Activated naive CD4-positive, alpha-beta T cell treated with anti-CD3 and anti-CD28 coated beads, Interleukin-2, amount 50 U/mL, for 16 hours (primary cell): Measurements from ENCODE around the gene HERC4.
"Not testable (repeated sequence)": the region's sequence is repeated elsewhere in the genome, so short reads cannot be mapped to it uniquely, and the experiment has no call there.

Source experiments
- DNase-seq: peaks from one replicate; pipeline ENCODE4 v3.0.0-alpha.2; 2020

Gene HERC4

DNA sequence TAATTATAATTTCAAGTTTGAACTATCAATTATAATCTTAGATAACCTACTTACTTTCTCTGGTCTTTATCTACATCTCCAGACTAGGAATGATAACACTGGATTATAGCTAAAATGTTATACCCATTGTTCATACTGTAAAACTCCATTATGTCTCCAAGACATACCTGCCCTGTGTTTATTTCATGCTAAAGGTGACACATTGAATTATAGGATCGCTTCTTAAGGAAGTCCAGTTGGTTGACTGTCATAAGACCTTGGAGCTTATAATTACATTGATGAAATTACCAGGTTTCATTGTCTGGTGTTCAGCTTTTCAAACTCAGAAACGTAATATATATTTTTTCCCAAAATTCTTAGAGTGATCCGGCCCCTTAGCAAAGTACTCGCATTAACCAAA, 15.5 kb upstream of the HERC4 start:
- no peak for DNase-seq

DNA sequence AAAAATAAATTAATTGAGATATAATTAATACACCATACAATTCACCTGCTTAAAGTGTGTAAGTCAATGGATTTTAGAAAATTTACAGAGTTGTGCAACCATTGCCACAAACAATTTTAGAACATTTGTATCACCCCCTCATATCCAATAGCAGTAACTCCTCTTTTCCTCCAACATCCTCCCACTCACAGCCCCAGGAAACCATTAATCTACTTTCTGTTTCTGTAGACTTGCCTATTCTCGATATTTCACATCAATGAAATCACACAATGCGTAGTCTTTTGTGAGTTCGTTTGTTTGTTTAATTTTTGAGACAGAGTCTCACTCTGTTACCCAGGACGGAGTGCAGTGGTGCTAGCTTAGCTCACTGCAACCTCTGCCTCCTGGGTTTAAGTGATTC, 13.7 kb upstream of the HERC4 start:
- no peak for DNase-seq

DNA sequence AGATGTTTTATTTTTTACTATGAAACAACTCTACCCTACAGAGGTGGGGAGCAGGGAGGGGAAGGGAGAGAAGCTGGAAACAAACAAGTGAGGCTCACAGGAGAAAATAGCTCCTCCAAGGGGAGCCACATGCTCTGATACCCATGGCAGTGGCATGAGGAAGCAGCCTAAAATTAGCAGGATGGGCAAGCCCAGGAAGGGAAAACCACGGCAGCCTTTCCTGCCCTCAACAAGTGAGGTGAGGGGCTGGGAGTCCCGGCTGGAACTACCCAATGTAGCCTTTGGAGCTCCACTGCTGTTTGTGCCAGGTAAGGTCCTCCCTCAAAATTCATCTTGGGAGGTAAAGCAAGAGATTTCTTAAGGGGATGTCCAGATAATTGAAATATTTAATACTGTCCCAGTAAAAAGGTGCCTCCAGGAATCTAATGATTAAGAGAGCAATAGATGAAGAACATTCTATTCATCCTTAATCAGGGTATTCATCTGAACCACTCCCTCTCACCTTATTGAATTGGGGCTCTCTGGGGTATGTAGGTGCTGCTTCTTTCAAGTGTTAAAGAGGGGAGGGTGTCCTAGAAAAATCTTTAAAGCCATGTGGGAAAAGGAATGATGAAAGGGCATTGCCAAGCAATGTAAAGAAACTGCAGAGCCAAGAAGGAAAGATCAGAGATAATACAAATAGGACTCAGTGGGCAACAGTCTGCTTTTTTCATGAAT, 12.8 kb upstream of the HERC4 start:
- DNase-seq: no peak

DNA sequence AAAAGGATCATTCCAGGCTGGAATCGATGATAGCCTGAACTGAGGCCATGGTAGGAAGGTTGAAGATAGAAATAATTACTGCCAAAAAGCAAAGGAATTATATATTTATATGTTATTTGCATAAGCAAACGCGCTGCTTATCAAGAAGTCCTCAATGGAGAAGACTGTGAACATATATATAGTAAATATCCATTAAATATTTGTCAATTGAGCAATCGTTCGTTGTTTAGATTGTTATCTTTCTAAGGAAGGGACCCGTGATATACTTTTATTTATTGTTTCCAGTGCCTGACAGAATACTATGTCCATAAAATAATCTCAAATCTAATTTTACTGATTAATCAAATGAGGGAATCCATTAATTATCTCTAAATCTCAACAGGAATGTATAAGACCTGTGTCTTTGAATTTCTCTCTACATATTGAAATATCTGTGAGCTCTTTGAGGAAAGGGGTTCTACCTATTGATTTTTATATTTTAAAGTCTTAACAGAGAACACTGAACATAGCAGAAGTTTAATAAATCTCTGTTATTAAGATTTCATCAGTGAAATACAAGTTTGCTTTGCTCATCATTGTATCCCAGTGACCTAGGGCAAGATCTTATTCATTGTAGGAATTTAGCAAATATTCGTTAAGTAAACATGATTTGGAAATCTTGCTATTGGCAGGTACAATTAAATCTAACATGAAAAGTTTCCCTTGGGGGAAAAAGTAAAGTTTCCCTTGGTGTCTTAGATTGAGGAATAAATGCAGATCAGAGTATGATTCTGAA, 12.0 kb upstream of the HERC4 start:
- no peak for DNase-seq

DNA sequence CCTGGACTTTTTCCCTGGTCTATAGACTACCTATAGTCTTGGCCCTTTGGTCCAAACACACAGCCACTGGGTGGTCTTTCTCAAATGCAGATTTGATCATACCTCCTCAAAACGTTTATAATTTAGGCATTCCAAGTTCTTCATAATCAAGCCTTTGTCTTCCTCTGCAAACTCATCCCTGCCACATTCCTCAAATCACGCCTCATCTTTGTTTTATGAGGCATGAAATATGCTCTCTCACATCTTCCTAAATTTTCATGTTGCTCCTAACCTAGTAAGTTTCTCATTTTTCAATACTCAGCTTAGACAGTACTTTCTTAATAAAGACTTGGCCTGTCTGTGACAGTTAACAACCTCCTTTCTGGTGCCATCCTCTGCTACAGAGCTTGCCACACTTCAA, 10.9 kb upstream of the HERC4 start:
- no peak for DNase-seq

DNA sequence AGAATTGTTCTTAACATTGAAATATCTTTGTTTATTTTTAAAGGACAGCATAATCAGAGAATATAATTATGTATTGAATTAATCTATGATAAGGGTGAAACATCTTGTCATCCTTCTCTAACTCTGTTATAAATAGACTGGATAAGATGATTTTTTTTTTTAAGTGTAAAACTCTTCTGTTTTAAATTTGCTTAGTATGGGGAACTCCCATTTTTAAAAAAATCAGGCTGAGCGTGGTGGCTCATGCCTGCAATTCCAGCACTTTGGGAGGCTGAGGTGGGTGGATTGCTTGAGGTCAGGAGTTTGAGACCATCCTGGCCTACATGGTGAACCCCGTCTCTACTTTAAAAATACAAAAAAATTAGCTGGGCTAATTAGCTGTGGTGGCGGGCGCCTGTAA, 9.4 kb upstream of the HERC4 start:
- no peak for DNase-seq

DNA sequence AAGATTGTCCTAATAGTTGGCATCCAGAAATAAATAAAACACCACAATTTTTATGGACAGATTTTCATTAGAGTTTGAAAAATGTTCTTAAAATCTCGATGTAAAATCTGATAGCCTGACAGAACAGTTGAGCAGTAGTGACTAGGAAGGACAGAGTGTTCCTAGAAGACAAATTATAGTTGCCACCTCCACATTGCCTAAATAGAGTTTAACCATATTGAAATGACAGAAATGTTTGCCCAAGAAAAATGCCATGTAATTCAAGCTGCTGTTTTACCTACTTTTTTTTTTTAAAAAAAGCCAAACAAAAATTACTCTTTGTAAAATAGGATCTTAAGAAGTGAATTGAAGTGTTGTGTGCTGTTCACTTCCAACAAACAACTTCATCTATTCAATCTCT, 8.9 kb upstream of the HERC4 start:
- DNase-seq: no peak

DNA sequence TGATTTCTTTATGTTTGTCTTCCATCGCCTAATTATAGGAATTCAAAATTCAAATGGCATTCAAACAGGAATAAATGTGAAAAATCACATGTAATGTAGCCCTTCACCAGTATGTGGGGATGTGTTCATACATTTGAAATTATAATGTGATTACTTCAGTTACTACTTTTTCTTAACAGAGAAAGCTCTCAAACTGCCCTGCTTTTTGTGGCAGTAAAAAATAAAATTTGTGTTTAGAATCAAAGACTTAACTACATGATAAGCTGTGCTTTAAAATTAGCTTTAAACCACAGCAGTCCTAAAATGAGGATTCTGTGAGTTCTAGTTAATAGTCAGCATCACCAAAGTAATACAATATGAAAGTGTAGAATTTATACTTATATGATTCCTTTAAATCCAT, 7.8 kb upstream of the HERC4 start:
- no peak for DNase-seq

DNA sequence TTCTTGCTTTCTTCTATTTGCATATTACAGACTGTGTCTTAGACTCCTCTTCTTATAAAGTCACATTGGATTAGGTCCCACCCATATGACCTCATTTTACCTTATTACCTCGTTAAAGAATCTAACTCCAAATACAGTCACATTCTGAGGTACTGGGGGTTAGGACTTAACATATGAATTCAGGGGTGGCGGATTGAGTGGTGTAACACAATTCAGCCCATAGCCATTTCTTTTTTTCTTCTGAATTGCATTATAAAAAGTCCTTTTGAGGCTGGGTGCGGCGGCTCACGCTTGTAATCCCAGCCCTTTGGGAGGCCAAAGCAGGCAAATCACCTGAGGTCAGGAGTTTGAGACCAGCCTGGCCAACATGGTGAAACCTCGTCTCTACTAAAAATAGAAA, 6.8 kb upstream of the HERC4 start:
- no peak for DNase-seq

DNA sequence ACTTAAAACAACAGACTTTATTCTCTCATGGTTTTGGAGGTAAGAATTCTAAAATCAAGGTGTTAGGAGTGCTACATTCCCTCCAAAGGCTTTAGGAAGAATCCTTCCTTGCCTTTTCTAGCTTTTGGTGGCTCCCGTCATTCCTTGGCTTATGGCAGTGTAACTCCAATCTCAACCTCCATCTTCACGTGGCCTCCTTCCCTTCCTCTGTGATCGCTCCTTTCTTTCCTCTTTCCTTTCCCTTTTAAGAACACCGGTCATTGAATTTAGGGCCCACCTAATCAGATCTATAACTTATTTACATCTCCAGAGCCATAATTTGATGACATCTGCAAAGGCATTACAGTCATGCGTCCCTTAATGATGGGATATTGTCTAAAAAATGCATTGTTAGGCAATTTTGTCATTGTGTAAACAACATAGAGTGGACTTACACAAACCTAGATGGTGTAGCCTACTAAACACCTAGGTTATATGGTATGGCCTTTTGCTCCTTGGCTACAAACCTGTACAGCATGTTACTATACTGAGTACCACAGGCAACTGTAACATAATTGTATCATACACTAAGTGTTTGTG, 5.9 kb upstream of the HERC4 start:
- no peak for DNase-seq

DNA sequence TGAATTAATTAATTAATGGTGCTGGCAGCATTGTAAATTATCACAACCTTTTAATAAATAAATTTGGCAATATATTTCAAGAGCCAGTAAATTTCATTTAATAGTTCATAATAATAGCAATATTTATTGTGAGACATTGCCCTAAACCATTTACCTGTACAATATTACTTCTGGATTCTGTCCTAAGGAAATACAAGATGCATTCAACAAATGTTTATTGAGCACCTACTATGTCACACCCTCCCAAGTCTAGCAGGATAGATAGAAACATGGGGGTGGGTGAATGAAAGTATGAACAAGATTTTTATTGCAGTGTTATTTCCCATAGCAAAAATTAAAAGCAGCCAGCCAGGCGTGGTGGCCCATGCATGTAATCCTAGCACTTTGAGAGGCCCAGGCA, 4.4 kb upstream of the HERC4 start:
- DNase-seq: no peak

DNA sequence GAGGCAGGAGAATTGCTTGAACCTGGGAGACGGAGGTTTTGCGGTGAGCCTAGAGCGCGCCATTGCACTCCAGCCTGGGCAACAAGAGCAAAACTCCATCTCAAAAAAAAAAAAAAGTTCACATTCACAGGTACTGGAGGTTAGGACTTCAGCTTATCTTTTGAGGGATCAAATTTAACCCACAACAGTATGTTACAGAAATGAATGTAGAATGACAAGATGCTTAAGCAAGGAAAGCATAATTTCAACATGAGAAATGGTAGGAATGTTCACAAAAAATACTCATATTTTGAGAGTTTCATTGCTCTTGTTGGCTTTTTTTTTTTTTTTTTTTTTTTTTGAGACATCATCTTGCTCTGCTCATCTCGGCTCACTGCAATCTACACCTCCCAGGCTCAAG, 1.9 kb upstream of the HERC4 start:
- DNase-seq: no peak

DNA sequence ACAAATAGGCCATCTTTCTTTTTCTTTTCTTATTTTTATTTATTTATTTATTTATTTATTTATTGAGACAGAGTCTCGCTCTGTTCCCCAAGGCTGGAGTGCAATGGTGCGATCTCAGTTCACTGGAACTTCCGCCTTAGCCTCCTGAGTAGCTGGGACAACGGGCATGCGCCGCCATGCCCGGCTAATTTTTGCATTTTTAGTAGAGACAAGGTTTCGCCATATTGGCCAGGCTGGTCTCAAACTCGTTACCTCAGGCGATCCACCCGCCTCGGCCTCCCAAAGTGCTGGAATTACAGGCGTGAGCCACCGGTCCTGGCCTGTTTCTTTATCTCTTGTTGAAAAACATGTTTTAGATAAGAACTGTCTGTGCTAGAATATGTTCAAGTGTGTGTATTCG, 998 bp upstream of the HERC4 start:
- DNase-seq: not testable (repeated sequence)

DNA sequence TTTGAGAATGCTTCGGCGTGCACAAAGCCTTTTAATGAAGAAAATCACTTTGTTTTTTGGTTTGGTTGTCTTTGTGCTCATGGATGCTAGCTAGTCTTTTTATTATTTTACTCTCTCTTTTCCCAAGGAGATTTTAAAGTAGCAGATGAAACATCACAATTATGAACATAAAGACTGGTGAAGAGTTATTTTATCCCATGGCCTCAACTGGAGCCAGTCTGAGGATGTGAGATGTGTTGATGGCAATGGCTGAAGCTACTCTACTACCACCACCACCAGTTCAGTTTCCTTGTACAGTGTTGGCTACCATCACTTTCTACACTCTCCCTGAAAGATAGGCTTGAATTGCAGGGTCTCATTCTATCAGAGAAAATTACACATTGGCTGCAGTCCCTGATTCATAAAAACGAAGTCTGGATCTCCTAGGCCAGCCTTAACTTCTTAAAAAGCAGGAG, 494 bp upstream of the HERC4 start:
- no peak for DNase-seq

DNA sequence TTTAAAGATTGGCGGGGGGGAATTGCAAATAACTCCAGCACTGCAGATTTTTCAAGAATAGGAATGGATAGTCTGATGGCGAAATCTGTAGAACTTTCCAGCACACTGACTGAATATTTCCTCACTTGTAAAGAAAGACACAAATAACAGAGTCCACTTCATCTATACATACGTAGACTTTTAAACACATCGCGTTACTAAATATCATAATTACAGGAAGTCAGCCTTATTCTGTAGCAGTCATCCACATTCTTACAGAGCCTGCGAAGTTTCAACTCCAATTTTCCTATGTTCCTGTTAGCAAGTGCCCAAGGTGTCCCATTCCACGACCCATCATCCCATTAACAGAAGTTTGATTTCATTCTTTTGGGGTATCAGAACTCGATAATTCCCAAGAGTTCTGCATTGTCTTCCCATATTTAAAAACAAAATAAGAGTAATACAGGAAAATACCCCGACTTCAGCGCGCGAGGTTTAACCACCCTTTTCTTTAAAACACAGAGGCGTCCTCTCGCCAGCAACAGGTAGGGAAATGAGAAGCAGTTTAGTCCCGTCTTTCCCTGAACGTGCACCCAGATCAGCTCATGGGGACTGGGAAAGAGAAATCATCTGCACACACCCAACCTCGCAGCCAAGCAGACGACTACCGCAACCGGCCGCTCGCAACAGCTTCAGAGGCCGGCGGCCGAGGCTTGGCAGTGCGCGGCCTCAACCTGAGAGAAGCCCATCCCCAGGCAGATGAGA, 880 bp downstream of the HERC4 start:
- DNase-seq: no peak

DNA sequence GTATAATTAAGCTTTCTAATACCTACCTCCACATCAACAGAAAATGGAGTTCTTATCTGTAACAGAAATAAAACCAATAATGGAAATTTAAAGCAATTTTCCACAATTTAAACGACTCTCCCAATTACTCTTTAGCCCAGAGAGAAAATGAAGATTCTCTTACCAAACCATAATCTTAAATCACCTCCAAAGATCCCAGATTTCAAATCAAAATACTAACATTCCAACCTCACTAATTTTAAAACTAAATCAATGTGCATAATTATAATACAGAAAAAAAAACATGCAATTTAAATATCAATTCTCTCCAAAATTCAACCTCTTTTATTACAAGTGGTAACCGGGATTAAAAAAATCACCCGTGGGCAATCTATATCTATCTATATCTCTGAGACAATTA, 1.5 kb downstream of the HERC4 start:
- no peak for DNase-seq

DNA sequence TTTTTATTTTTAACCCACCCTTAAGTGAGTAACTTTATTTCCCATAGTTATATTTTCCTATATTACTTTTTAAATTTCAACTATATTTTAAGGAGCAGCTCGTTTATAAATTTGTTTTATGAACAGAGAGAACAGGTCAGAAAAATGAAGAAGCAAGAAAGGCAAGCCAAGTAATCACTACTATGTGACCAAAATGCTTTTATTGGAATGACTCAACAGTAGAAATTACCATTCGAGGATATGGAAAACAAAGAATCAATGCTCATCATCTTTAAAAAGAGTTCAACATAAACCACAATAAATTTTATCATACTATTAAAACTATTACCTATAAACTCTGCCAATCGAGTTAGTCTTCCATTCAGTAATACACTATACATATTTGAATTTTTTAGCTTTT, 7.6 kb downstream of the HERC4 start:
- DNase-seq: no peak

DNA sequence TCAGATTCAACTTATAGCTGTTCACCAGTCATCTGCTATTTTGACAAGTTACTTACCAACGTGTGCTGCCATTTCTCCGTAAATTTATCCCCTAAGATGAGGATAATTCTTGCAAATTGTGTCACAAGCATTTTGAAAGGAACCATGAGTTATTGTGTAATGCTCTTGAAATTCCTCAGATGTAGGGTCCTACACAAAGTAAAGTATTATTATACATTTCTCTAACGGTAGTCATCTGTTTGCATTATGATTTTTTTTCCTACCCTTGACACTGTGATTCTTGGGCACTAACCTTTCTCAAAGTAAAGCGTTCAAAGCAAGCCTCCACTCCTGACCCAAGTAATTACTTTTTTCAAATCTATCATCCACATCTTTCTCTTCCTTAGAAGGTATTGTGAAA, 8.1 kb downstream of the HERC4 start:
- DNase-seq: no peak

DNA sequence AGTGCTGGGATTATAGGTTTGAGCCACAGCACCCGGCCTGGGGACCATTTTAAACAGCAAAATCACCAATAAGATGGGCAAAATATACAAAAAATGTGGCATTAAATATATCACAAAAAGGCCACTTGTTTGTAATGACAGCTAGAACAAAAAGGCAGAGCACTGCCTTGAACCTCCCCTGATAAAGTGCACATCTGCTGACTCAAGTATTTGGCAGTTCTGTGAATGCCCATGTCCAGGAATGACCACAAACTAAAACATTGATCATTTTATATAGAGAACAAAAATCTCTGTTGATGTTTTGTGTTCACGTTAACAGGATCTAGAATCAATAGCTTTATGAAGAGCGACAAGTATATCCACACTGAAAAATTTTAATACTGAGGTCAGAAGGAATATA, 21.5 kb downstream of the HERC4 start:
- DNase-seq: no peak

DNA sequence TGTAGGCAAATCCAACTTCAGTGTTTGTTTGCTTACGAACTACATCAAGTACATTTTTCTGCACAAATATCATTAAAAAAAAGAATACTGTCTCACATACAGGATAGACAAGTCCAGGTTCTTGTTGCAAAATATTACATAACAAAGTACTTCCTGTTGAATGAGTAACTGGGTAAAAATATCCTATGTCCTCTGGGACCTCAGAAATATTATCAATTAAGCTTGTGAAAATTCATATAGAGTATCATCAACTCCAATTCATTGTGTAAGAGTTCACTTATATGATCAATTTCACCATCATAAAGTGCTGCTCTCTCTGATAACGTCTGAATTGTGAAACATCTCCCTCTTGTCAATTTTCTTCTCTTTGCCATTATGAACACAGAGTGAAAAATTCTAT, 22.6 kb downstream of the HERC4 start:
- DNase-seq: no peak

DNA sequence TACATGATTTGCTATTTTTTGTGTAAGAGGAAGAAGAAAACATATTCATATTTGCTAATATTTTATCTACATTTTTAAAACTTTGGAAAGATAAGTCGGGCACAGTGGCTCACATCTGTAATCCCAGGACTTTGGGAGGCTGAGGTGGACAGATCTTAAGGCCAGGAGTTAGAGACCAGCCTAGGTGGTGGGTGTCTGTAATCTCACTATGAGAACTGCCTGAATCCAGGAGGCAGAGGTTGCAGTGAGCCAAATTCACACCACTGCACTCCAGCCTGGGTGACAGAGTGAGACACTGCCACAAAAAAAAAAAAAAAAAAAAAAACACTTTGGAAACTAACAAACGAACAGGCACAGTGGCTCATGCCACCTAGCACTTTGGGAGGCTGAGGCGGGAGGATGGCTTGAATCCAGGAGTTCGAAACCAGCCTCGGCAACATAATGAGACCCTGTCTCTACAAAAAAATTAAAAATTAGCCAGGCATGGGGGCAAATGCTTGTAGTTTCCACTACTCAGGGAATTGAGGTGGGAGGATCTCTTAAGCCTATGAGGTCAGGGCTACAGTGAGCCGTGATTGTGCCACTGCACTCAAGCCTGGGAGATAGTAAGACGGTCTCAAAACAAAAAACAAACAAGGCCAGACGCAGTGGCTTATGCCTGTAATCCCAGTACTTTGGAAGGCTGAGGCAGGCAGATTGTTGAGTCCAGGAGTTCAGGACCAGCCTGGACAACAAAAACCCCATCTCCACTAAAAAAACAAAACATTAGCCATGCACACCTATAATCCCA, 25.6 kb downstream of the HERC4 start:
- no peak for DNase-seq

DNA sequence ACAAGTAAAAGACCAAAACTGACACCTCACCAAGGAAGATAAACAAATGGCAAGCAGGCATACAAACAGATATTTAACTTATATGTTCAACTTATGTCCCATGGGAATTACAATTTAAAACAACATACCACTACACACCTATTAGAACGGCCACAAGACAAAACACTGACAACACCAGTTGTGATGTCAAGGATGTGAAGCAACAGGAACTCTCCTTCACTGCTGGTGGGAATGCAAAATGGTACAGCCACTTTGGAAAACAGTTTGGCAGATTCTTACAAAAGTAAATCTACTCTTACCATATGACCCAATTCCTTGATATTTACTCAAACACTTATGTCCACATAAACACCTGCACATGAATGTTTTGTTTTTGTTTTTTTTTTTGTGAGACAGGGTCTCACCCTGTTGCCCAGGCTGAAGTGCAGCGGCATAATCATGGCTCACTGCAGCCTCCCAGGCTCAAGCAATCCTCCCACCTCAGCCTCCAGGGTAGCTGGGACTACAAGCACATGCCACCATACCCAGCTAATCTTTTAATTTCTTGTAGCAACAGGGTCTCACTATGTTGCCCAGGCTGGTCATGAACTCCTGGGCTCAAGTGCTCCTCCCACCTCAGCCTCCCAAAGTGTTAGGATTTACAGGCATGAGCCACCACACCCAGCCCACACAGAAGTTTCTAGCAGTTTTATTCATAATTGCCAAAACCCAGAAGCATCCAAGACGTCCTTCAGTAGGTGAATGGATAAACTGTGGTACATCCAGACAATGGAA, 27.3 kb downstream of the HERC4 start:
- no peak for DNase-seq
